HG03520 (cell line): ENCODE data around the gene CNDP1.
"Not testable (repeated sequence)": the region's sequence is repeated elsewhere in the genome, so short reads cannot be mapped to it uniquely, and the experiment has no call there.

Source experiments
- ATAC-seq: cut with Tn5 transposase; IDR thresholded peaks from one replicate; pipeline ENCODE4 v1.9.1; 2021; ENCODE audit warnings: mild to moderate bottlenecking, moderate library complexity; ENCODE audit not compliant: unreplicated experiment

The CNDP1 gene

GRCh38 chr18:74544898-74545297, 10.6 kb downstream of the CNDP1 start:
- ATAC-seq: no peak

DNA sequence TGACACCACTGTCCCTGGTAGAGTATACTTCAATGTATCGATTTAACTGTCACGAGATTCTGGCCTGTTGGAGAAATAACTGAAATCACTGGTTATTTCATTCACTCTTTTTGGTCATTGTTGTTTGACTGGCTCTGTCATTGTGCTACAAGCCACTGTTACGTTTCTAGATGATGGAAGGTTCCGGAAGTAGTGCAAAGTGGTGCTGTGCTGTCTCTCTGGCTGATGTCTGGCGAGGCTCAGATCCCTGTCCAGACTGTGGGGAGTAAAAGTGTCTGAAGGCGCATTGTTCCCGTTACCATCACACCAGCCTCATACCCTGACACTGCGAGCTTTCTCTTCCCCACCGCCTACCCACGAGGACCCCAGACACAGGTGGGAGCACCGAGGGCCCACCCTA, 11.7 kb downstream of the CNDP1 start:
- ATAC-seq: no peak

GRCh38 chr18:74546751-74547530, 12.6 kb downstream of the CNDP1 start:
- no peak for ATAC-seq

- ATAC-seq: no peak
Observed at GRCh38 chr18:74547860-74548259, 13.6 kb downstream of the CNDP1 start.

- ATAC-seq: no peak
Observed at GRCh38 chr18:74549591-74550104, 15.3 kb downstream of the CNDP1 start.

GRCh38 chr18:74550886-74551285, 16.6 kb downstream of the CNDP1 start:
- ATAC-seq: no peak

GRCh38 chr18:74551452-74551851, 17.2 kb downstream of the CNDP1 start:
- no peak for ATAC-seq

GRCh38 chr18:74551936-74552555, 17.7 kb downstream of the CNDP1 start:
- peak; percentile 95 for ATAC-seq

GRCh38 chr18:74556126-74556525, 21.8 kb downstream of the CNDP1 start:
- ATAC-seq: no peak

DNA sequence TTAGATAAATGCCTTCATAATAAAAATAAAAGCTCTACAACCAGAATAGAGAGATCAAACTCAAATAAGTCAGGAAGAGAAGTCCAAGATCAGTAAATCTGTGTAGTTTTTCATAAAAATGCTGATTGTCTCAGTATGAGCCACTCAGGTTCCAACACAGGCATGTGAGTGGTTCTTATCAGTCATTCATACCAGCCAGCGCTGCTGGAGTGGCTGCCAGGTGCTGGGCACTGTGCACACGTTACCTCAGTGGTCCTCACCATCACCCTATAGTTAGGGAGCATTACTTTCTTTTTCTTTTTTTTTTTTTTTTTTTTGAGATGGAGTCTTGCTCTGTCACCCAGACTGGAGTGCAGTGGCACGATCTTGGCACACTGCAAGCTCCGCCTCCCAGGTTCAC, 23.8 kb downstream of the CNDP1 start:
- ATAC-seq: no peak

GRCh38 chr18:74562131-74562730, 27.9 kb downstream of the CNDP1 start:
- ATAC-seq: no peak

GRCh38 chr18:74562775-74563174, 28.5 kb downstream of the CNDP1 start:
- ATAC-seq: no peak

DNA sequence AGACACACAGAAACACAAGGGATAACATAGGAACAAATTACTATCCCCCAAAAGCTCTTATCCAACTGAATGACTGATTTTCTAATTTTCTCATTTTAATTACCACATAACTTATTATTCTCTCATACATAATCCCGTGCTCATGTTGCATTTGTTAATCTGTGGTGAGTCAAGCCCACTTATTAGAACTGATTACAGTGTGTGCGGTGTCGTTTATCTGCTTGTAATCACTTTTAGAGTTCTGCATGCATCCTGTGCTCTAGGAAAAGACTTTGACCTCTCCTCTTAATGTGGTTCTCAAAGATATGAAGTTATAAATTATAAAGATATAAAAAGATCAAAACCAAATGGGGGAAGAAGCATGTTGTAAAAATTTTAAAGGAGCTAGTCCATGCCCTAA, 29.7 kb downstream of the CNDP1 start:
- ATAC-seq: no peak

DNA sequence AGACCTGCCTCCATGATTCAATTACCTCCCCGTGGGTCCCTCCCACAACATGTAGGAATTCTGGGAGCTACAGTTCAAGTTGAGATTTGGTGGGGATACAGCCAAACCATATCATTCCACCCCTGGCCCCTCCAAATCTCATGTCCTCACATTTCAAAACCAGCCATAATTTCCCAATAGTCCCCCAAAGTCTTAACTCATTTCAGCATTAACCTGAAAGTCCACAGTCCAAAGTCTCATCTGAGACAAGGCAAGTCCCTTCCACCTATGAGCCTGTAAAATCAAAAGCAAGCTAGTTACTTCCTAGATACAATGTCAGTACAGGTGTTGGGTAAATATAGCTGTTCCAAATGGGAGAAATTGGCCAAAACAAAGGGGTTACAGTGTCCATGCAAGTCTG, 30.9 kb downstream of the CNDP1 start:
- not testable (repeated sequence) for ATAC-seq

GRCh38 chr18:74565993-74566392, 31.7 kb downstream of the CNDP1 start:
- not testable (repeated sequence) for ATAC-seq

DNA sequence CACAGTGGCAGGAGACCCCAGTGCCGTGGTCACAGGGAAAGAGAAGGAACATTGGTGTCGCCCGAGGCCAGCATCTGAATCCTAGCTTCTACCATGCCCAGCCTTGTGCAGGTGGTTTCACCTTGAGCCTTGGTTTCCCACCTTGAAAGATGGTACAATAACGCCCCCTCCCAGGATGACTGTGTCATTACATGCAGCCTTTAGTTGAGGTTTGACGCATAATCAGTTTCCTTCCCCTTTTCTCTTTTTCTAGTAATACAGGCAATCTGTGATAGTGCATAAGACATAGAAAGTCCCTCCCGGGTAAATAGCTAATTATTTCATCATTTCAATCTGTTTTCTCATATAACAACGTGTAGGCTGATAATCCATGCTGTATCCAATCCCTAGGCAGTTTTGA, 33.5 kb downstream of the CNDP1 start:
- no peak for ATAC-seq

DNA sequence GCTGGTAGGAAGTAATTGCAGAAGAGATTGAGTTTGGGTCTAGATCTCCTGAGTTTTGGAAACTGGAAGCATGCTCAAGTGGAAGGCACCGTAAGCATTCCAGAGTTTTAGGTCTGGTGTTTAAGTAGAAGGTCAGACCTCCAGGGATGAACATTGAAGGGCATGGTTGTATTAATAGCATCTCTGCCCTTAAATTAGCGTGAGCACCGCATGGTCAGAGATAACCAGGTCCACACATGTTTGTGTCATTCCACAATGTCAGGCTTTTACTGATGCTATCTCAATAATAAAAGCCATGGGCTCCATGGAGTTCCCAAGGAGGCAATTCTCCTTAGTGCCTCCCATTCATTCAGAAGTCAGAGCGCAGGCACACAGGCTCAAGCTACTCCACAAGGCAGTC, 35.1 kb downstream of the CNDP1 start:
- no peak for ATAC-seq

- no peak for ATAC-seq
Observed at GRCh38 chr18:74570266-74570665, 36.0 kb downstream of the CNDP1 start.

DNA sequence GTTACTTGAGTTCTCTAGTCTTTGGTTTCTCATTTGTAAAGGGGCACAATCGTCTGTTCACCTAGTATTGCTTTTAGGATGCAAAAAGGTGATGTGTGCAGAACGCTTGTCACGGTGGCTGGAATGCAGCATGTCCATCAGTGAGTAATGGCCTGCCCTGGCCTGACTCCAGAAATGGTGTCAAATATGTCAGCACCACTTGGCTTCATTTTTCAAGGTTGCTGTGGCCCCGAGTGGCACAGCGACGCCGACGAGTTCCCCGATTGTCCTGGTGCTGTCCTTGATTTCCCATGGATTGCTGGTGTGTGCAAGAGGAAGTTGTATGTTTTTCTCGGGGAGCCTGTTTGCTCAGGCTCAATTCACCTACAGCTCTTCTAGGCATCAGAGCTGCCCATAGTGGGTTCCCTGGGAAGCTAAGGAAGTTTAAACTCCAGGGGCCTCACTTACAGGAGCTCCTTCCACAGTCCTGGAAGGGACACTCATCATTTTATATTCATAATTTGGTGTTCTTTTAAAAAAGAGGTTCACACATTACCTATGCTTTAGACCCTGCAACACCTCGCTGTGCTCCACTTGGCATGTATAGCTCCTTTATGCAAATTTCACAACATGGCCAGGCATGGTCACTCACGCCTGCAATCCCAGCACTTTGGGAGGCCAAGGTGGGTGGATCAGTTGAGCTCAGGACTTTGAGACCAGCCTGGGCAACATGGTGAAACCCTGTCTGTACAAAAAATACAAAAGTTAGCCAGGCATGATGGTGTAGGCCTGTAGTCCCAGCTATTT, 37.8 kb downstream of the CNDP1 start:
- no peak for ATAC-seq

GRCh38 chr18:74573053-74573452, 38.8 kb downstream of the CNDP1 start:
- ATAC-seq: no peak

- no peak for ATAC-seq
Observed at GRCh38 chr18:74574916-74575315, 40.6 kb downstream of the CNDP1 start.
